GM21576 (cell line): ENCODE data around the gene GP1BB.

Experiments
- ATAC-seq: cut with Tn5 transposase; IDR thresholded peaks from one replicate; pipeline ENCODE4 v1.9.1; 2021; ENCODE audit warnings: mild to moderate bottlenecking, moderate library complexity; ENCODE audit not compliant: unreplicated experiment

The GP1BB gene

DNA sequence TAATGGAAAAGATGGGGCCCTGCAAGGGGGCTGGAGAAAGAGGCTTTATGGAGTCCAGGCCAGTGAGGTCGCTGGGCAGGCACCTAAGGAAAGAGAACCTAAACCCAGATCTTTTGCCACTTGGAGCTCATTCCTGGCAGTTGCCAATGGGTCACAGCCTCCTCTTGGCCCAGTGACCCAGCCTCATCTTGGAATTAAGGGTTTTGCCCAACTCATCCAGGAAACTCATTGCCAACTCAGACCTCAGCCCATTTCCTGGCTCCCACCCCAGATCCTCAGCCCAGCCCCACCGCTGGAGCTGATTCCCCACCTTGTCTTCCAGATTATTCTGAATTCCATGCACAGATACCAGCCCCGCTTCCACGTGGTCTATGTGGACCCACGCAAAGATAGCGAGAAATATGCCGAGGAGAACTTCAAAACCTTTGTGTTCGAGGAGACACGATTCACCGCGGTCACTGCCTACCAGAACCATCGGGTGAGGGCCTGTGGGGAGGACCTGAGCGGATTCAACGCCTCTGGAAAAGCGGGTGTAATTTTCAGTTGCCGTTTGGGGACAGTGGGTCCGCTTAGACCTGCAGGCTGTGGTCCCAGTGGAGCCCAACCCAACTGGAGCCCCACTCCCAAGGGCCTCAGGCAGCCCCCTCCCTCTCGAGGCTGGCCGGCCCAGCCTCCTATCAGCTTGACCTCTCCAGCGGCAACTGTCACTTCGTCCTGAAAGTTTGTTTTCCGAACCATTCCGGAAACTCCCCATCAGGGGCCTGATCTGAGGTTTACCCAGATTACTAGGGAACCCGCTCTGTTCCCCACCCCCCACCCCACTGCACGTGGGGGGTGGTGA is 41.5 kb downstream of the GP1BB start:
- no peak for ATAC-seq

DNA sequence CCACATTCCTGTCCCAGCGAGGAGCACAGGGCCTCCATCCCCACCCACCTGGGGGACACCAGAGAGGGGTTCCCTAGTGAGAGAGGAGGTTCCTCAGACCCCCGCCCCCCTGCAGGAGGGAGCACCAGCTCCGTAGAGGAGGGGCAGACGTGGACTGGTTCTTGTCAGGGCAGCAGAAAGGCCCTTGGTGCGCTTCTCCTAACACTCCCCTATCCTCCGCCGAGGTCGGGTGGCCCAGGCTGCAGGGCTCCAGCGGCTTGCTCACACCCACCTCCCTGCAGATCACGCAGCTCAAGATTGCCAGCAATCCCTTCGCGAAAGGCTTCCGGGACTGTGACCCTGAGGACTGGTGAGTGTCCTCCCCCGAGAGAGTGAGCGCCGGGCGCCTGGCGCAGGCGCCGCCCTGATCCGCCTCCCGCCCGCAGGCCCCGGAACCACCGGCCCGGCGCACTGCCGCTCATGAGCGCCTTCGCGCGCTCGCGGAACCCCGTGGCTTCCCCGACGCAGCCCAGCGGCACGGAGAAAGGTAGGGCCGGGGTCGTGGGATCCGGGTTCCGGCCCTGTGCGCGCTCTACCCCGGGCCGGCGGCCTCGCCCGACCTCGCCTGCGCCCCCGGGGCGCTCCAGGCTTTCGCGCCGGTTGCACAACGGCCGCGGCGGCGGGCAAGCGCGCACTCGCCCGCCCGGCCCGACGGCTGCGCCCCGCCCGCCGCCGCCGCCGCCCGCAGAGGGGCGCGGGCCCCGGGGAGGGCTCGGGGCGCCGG is 42.3 kb downstream of the GP1BB start:
- no peak for ATAC-seq

DNA sequence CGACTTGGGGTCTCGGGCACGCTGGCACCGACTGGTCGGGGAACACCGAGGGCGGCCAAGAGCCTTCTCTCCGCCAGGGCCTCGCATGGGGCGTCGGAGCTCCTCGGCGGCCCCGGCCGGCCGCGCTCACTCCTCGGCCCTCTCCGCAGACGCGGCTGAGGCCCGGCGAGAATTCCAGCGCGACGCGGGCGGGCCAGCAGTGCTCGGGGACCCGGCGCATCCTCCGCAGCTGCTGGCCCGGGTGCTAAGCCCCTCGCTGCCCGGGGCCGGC is 42.8 kb downstream of the GP1BB start:
- no peak for ATAC-seq

GRCh38 chr22:19766511-19767426 is 43.4 kb downstream of the GP1BB start:
- no peak for ATAC-seq

DNA sequence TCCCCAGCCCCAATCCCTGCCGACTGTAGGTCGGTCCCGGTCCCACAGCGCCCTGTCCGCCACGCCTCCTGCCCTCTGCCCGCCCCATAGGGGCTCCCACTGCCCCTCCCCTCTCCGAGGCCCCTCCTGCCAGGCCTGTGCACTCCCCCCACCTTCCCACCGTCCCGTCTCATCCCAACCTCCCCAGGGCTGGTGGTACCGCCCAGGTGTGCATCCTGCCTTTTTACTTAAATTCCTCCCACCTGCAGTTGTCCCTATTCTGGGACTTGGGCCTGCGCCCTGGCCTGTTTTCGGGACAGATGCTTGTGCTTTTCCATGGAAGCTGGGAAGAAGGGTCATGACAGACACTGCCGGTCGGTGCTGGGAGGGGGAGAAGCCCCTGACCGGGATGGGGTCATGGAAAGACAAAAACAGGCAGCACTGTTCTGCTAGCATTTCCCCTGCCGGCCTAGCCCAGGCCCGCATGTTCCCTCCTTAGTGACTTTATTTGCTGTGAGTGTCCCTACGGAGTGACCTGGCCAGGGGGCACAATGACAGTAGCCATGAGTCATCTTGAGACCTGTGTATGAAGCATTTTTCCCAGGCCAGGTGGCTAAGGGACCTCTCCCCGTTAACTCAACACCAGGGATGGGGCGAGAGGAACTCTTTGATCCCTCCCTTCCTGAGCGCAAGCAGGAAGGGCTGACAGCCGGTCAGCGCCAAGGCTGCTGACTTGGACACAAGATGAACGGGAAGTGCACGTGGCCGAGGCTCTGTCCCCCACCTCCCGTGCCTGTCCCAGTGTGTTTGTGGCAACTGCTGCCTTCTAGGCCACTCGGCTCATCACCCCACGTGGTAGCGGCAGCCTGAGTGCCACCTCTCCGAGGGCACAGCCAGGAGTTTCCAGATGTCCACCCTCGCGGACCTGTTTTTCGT is 44.3 kb downstream of the GP1BB start:
- no peak for ATAC-seq

DNA sequence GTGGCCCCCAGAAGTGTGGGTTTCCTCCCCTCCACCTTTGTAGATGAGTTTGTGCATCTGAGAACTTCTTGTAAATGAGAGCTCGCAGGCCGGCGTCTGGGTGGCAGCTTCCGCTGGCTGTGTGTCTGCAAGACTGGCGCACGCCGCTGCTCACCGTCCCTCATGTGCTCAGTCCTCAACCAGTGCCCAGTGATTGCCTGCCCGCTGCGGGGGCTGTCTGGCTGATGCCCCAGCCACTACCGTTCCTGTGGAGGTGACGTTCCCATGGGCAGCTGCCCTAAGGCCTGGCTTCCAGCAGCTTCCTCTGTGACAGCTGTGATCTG is 46.0 kb downstream of the GP1BB start:
- no peak for ATAC-seq

DNA sequence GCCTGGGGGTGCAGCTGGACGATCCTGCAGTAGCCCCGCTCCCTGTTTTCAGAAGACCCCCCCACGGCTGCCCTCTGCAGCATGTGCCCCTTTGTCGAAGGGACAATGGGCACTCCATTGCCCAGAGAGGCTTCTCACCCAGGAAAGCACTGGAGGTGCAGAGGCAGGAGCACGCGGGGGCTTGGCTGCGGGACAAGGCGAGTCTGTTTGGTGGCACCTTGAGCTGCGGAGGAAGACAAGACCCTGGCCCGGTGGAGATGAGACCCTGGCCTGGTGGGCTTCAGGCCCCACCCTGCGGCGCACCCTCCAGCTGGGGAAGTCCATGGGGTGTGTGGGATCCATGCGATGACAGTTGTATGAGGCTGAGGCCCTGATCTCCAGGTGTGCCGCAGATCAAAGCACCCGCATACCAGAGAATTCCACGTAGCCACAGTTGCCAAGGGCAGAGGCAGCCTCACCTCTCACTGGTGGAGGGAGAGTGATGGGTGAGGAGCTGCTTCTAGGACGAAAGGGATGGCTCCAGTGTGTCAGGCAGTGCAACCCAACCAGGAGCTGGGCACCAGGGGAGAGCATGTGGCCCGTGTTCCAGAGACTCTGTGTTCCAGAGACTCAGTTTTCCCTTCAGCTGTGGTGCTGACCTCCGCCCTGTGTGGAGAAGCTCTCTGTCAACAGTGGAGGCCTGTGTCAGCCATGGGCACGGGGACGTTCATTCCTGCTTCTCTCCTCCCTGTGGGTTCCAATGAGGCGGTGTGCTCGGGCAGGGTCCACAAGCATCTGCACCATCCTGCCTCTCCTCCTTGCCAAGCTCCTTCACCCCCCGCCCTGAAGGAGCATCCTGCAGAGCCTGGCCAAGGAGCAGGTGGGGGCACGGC is 47.2 kb downstream of the GP1BB start:
- ATAC-seq: no peak

DNA sequence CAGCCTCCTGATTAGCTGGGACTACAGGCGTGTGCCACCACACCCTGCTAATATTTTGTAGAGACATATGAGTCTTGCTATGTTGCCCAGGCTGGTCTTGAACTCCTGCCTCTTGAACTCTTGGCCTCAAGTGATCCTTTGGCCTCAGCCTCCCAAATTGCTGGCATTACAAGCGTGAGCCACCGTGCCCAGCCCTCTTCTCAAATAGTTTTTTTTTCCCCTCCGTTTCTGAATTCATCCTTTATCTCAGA is 49.0 kb downstream of the GP1BB start:
- no peak for ATAC-seq

GRCh38 chr22:19772673-19773469 is 49.5 kb downstream of the GP1BB start:
- no peak for ATAC-seq

DNA sequence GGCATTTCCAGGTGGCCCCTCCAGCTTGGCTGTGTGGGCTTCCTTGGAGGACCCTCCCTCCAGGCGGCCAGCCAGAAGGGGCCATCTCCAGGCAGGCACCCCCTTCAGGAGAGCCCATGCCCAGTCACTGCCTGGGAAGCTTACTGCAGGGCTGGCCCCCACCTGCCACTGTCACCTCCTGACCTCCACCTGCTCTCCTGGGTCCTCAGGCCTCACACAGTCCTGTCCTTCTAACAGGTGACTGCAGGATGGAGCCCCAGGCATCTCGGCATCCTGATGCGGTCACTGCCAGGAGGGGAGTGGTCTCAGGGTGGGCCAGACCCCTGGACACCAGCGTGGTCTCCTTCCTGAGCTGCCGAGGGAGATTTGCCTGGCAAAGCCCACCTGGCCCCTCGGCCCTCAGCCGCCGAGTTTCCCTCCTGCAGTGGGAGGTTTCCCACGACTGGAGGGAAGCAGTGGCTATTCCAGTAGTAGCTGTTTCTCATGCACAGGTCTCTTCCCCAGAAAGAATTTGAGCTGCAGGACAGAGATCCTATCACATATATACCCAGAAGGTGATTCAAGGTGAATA is 50.2 kb downstream of the GP1BB start:
- ATAC-seq: no peak
